GM12878 (cell line): Measurements from ENCODE around the gene KDM6A. TPM values are rescaled to one million over a fixed set of nuclear protein-coding genes. Genes with fewer than 3 reads are reported as not detected.

Experiments
- ATAC-seq: fragments of 200-7000 bp; cut with Tn5 transposase; 3 replicates; pipeline ENCODE4 v1.9.1; 2020; ENCODE audit warnings: mild to moderate bottlenecking, moderate library complexity
- Bru-seq: library from RNA; stranded (reverse); fragments of 400-500 nt; gene quantifications from one replicate; lab custom pipeline; 2021; lab: Mats Ljungman, UMichigan
- BruChase-seq, 2 experiments: library from RNA; stranded (reverse); fragments of 400-500 nt; gene quantifications; one replicate each; lab custom pipeline; 2021; lab: Mats Ljungman, UMichigan
- BruUV-seq: library from RNA; stranded (reverse); fragments of 400-500 nt; replicated peaks from 2 replicates; lab custom pipeline; 2021; lab: Mats Ljungman, UMichigan
- CTCF ChIA-PET: fragments of 300-600 bp; sonication (Branson Sonifier 250); formaldehyde crosslinking; extraction: SDS; loops from one replicate; lab custom pipeline; 2021; ENCODE audit warnings: inconsistent platforms; lab: Yijun Ruan, JAX
- POLR2A ChIA-PET: fragments of 350-600 bp; formaldehyde crosslinking; extraction: SDS; loops from one replicate; lab custom pipeline; 2021; ENCODE audit warnings: inconsistent platforms; lab: Charles Lee
- RAD21 ChIA-PET: fragments of 300-600 bp; sonication (Branson Sonifier 250); formaldehyde crosslinking; loops from one replicate; lab custom pipeline; 2023; ENCODE audit warnings: antibody characterized with exemption; ENCODE audit not compliant: unreplicated experiment; lab: Charles Lee
- SMC1A ChIA-PET: fragments of 300-600 bp; sonication (Branson Sonifier 250); formaldehyde crosslinking; loops from one replicate; lab custom pipeline; 2023; ENCODE audit not compliant: unreplicated experiment, uncharacterized antibody; lab: Charles Lee
- DNase-seq: peaks from one replicate; pipeline ENCODE4 v3.0.0-alpha.2; 2011; ENCODE audit warnings: low read depth, low spot score
- FAIRE-seq: peaks from 3 replicates; lab custom pipeline; 2011; peaks lifted over from hg19 to GRCh38; lab: Jason Lieb, UNC
- H2AFZ ChIP-seq: 2 replicates; pipeline ENCODE4 v1.6.0; 2011; ENCODE audit warnings: low read depth, low read length, control low read depth; ENCODE audit not compliant: control insufficient read depth
- H3K27ac ChIP-seq: 2 replicates; pipeline ENCODE4 v1.5.1; 2011; ENCODE audit warnings: control low read depth; ENCODE audit not compliant: control insufficient read depth, insufficient read depth
- H3K27me3 ChIP-seq, 2 experiments: replicated peaks in 1 of 2; 2 replicates each; pipeline versions ENCODE4 v1.6.0 to v1.6.1; 2011; ENCODE audit warnings: low read length in 1 of 2; ENCODE audit not compliant: control insufficient read depth in 2 of 2, insufficient read depth in 2 of 2
- H3K36me3 ChIP-seq, 2 experiments: 2 replicates each; pipeline ENCODE4 v1.5.1; 2011; ENCODE audit warnings: low read length in 1 of 2; ENCODE audit not compliant: control insufficient read depth in 2 of 2, insufficient read depth in 2 of 2
- H3K4me1 ChIP-seq: 2 replicates; pipeline ENCODE4 v1.6.1; 2011; ENCODE audit warnings: mild to moderate bottlenecking, low read length, moderate library complexity, mixed read lengths; ENCODE audit not compliant: control insufficient read depth, insufficient read depth
- H3K4me2 ChIP-seq: 2 replicates; pipeline ENCODE4 v1.6.0; 2011; ENCODE audit warnings: control low read depth; ENCODE audit not compliant: control insufficient read depth, insufficient read depth
- H3K4me3 ChIP-seq: fragments of 200-600 bp; sonication (generic); 2 replicates; pipeline ENCODE4 v1.5.1; 2016
- H3K79me2 ChIP-seq: 2 replicates; pipeline ENCODE4 v1.6.0; 2011; ENCODE audit warnings: low read length; ENCODE audit not compliant: control insufficient read depth, insufficient read depth
- H3K9ac ChIP-seq: 2 replicates; pipeline ENCODE4 v1.8.0; 2011; ENCODE audit warnings: low read length, control low read depth, mixed read lengths; ENCODE audit not compliant: control insufficient read depth, insufficient read depth
- H3K9me3 ChIP-seq: replicated peaks from 3 replicates; pipeline ENCODE4 v1.5.1; 2011; ENCODE audit warnings: mild to moderate bottlenecking, low read length; ENCODE audit not compliant: control insufficient read depth, insufficient read depth
- H4K20me1 ChIP-seq: 2 replicates; pipeline ENCODE4 v1.6.0; 2011; ENCODE audit not compliant: control insufficient read depth, insufficient read depth
- FOS ChIP-seq: IDR thresholded peaks from 3 replicates; pipeline ENCODE4 v1.6.1; 2011; ENCODE audit warnings: borderline replicate concordance; ENCODE audit not compliant: insufficient read length; ENCODE audit errors: extremely low read depth
- NR2C1 ChIP-seq: fragments of 450-650 bp; IDR thresholded peaks from 2 replicates; pipeline ENCODE4 v1.6.1; 2017; ENCODE audit warnings: antibody characterized with exemption, mild to moderate bottlenecking, moderate library complexity
- ZNF622 ChIP-seq: fragments of 450-650 bp; IDR thresholded peaks from 2 replicates; pipeline ENCODE4 v1.6.1; 2017; ENCODE audit warnings: mild to moderate bottlenecking, inconsistent platforms
- WGBS: methylation state at CpG from one replicate; pipeline ENCODE4 v1.1.6; 2016; ENCODE audit warnings: low lambda C conversion rate; ENCODE audit not compliant: insufficient replicate concordance, insufficient coverage; ENCODE audit errors: missing lambda C conversion rate; 5-methylcytosine and 5-hydroxymethylcytosine counted together
- in situ Hi-C: fragments of 300-500 bp; cut with MboI; formaldehyde crosslinking; loops from 9 replicates; pipeline ENCODE4 v1.14.3; 2018; ENCODE audit warnings: mixed read lengths
- intact Hi-C: fragments of 100-400 bp; cut with micrococcal nuclease; formaldehyde crosslinking; loops from one replicate; pipeline ENCODE4 v1.14.2; 2022; ENCODE audit not compliant: unreplicated experiment
- long read RNA-seq, 2 experiments: library from polyadenylated mRNA; unstranded; transcript quantifications; one replicate each; pipeline ENCODE4 v2.0.0, GENCODE V29; 2019 to 2020
- polyA minus RNA-seq, 3 experiments: library from RNA; depleted of rRNA, polyadenylated mRNA; stranded (reverse); fragments of >200 nt; gene quantifications; 2 replicates each; pipeline ENCODE4 v1.2.3, GENCODE V29; 2011
- polyA plus RNA-seq, 11 experiments: library from polyadenylated mRNA; depleted of rRNA in 4 of 11; unstranded in 6 of 11; stranded (reverse) in 5 of 11; fragments of >200 nt; fragmentation: Nextera tagmentation in 4 of 11; fragmentation: Illumina TruSeq in 1 of 11; extraction: Ambion mirVana in 4 of 11; extraction: Trizol in 1 of 11; gene quantifications; 1 replicate in 1 of 11; 2 replicates in 10 of 11; pipeline versions ENCODE4 v1.2.1 to v1.2.3, GENCODE V29; 2011 to 2016; ENCODE audit warnings: inconsistent platforms in 2 of 11, missing spikeins in 2 of 11, low read depth in 1 of 11
- total RNA-seq, 4 experiments: library from RNA; depleted of rRNA in 3 of 4; stranded (reverse); fragments of >200 nt in 3 of 4; fragmentation: Illumina TruSeq in 1 of 4; extraction: Trizol in 1 of 4; gene quantifications; 2 replicates each; pipeline versions ENCODE4 v1.2.1 to v1.2.3, GENCODE V29; 2013 to 2021
- TF ChIP-seq, protein P1 (sequence below): IDR thresholded peaks from 2 replicates; pipeline ENCODE4 v1.6.1; 2011; ENCODE audit warnings: borderline replicate concordance, low read depth, mild to moderate bottlenecking, moderate library complexity, mixed read lengths, low read length; ENCODE audit not compliant: insufficient read depth; ENCODE audit errors: extremely low read length
- TF ChIP-seq, protein P2 (sequence below): IDR thresholded peaks from 2 replicates; pipeline ENCODE4 v1.6.1; 2011; ENCODE audit warnings: mild to moderate bottlenecking, low read depth, low read length, moderate library complexity; ENCODE audit not compliant: insufficient replicate concordance
- TF ChIP-seq, protein P3 (sequence below): fragments of 450-650 bp; IDR thresholded peaks from 2 replicates; pipeline ENCODE4 v1.6.1; 2017; ENCODE audit warnings: mild to moderate bottlenecking, moderate library complexity
- TF ChIP-seq, protein P4 (sequence below): fragments of 450-650 bp; IDR thresholded peaks from 2 replicates; pipeline ENCODE4 v1.6.1; 2016; ENCODE audit warnings: mild to moderate bottlenecking

KDM6A gene
- 165 and 171 TPM in 2 replicates for total RNA-seq (2013; cell fraction: nucleolus; rRNA removed)
- total RNA-seq (2014; rRNA removed) (22.1 and 22.8 TPM in 2 replicates), total RNA-seq (2014; rRNA removed; fragmentation: Illumina TruSeq; extraction: Trizol) (27.1 and 29.0 TPM in 2 replicates), total RNA-seq (2021) (21.0 and 26.8 TPM in 2 replicates), polyA plus RNA-seq (2011; rRNA removed) (28.5 and 34.9 TPM in 2 replicates), polyA plus RNA-seq (2014; fragmentation: Illumina TruSeq; extraction: Trizol) (22.8 and 26.2 TPM in 2 replicates), polyA plus RNA-seq (2014; fragmentation: Nextera tagmentation; extraction: Ambion mirVana) (1 to 10 TPM; 7.9 to 8.9 TPM), polyA plus RNA-seq (2014; rRNA removed) (13.2 and 18.0 TPM in 2 replicates), polyA plus RNA-seq (2016; fragmentation: Nextera tagmentation; extraction: Ambion mirVana) (10 to 100 TPM; 13.3 to 14.2 TPM), polyA minus RNA-seq (2011; rRNA and poly(A)+ RNA removed) (77.5 and 90.0 TPM in 2 replicates), Bru-seq, nascent RNA (percentile 93 among the genes with signal in this experiment), BruChase-seq, experiment 1, labeled RNA remaining after a 6-hour chase (percentile 85 among the genes with signal in this experiment), BruChase-seq, experiment 2, labeled RNA remaining after a 2-hour chase (percentile 88 among the genes with signal in this experiment)
- polyA plus RNA-seq (2011; ENCODE audit: low read depth) = 12.8 TPM
- polyA plus RNA-seq (2011; cell fraction: cytosol; rRNA removed) = 20.3 and 22.7 TPM in 2 replicates
- 32.6 and 43.8 TPM in 2 replicates for polyA plus RNA-seq (2011; cell fraction: nucleus; rRNA removed)
- polyA plus RNA-seq (2012) = 17.5 and 17.7 TPM in 2 replicates
- 15.4 and 22.4 TPM in 2 replicates for polyA minus RNA-seq (2011; cell fraction: cytosol; rRNA and poly(A)+ RNA removed)
- 53.2 and 73.2 TPM in 2 replicates for polyA minus RNA-seq (2011; cell fraction: nucleus; rRNA and poly(A)+ RNA removed)
- long read RNA-seq, experiment 1, partial matches to known transcripts = 1 of 1 reads
- long read RNA-seq, experiment 1, other reads (novel, unspliced or antisense) = 0 of 1 reads
- long read RNA-seq, experiment 2, partial matches to known transcripts = 17 of 26 reads
- long read RNA-seq, experiment 2, other reads (novel, unspliced or antisense) = 9 of 26 reads

DNA sequence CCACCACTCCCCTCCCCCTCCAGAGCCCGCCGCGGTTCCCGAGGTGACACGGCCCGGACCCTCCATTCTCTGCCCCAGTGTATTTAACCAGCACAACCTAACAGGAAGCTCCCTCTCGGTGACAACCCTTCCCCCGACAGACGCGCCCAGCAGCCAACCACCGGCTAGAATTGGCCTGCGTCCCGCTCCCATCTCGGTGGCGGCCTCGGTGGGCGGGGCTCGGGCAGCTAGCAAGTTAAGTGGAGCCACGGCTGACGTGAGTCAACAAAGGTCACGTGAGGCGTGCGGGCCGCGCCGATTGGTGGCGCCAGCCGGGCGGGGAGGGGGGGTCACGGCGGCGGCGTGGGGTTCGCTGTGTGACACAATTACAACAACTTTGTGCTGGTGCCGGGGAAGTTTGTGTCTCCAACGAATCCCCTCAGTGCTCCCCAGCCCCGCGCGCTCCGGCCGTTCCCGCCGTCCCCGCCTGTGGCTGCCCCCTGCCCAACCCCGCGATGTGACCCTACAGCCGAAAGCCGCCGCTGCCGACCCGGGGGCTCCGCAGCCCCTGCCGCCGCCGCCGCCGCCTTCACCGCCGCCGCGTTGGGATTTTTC lies at the start of gene KDM6A:
TSS of gene KDM6A (plus strand) at position 368 of the 594 bp plus-strand sequence. CDS start 364 bp downstream, outside the sequence.
- ChIA-PET RAD21 (interaction anchor here (0.6 to 6.1 kb wide), 14 partner anchors 24 to 1916 kb away, joined by 3 to 50 read pairs (median 4); no protein-coding TSS in a partner anchor), CTCF (interaction anchor here (1.0 kb wide), 1 partner anchor 198 kb away, joined by 8 read pairs; no protein-coding TSS in a partner anchor), POLR2A (interaction anchor here (0.6 to 1.3 kb wide), 10 partner anchors 9 to 202 kb away, joined by 3 to 10 read pairs (median 4); no protein-coding TSS in a partner anchor), SMC1A (interaction anchor here (1.0 to 2.2 kb wide), 4 partner anchors 27 to 124 kb away, joined by 3 to 8 read pairs (median 6); no protein-coding TSS in a partner anchor)
- peak within 1 kb of the TSS; percentile 32 for H3K4me2 ChIP-seq
- peak within 1 kb of the TSS; percentile 91 for H3K4me3 ChIP-seq
- H3K36me3 ChIP-seq = no peaks in the 10 kb centered on the region; a peak in 1 of 4 replicates
- no TSS peak for BruUV-seq
- no peaks in the 10 kb centered on the region for H3K27me3 ChIP-seq
- FAIRE-seq = peak; percentile 90
- DNase-seq = peak; percentile 94
- H3K9me3 ChIP-seq = no peaks in the 10 kb centered on the region; the same call in 2 of the 3 replicates
- intact Hi-C loops = loop anchor here (2.0 kb wide), 1 partner anchor 198 kb away; no protein-coding TSS in a partner anchor
- peaks cover 63% of the 10 kb centered on the region for H3K79me2 ChIP-seq
- no peaks in the 10 kb centered on the region for H4K20me1 ChIP-seq
- in situ Hi-C loops = no loop called here
- peak within 1 kb of the TSS; percentile 79 for H2AFZ ChIP-seq
- under 1% methylated on average over 53 of the region's 61 CpGs for WGBS
- H3K27ac ChIP-seq = peak within 1 kb of the TSS; percentile 90
- no peaks in the 10 kb centered on the region for H3K4me1 ChIP-seq
- H3K9ac ChIP-seq = peak within 1 kb of the TSS; percentile 91
- peak; percentile 91 for ATAC-seq
- TF ChIP-seq ZNF622 (peak; percentile 84), FOS (no peak), NR2C1 (0 out of 2 replicates have a peak, but pooled peaks have one; percentile 5)
- TF ChIP-seq, protein P1, sequence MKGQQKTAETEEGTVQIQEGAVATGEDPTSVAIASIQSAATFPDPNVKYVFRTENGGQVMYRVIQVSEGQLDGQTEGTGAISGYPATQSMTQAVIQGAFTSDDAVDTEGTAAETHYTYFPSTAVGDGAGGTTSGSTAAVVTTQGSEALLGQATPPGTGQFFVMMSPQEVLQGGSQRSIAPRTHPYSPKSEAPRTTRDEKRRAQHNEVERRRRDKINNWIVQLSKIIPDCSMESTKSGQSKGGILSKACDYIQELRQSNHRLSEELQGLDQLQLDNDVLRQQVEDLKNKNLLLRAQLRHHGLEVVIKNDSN = peak; percentile 98
- TF ChIP-seq, protein P2, sequence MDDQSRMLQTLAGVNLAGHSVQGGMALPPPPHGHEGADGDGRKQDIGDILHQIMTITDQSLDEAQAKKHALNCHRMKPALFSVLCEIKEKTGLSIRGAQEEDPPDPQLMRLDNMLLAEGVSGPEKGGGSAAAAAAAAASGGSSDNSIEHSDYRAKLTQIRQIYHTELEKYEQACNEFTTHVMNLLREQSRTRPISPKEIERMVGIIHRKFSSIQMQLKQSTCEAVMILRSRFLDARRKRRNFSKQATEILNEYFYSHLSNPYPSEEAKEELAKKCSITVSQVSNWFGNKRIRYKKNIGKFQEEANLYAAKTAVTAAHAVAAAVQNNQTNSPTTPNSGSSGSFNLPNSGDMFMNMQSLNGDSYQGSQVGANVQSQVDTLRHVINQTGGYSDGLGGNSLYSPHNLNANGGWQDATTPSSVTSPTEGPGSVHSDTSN = peak; percentile 98
- TF ChIP-seq, protein P3, sequence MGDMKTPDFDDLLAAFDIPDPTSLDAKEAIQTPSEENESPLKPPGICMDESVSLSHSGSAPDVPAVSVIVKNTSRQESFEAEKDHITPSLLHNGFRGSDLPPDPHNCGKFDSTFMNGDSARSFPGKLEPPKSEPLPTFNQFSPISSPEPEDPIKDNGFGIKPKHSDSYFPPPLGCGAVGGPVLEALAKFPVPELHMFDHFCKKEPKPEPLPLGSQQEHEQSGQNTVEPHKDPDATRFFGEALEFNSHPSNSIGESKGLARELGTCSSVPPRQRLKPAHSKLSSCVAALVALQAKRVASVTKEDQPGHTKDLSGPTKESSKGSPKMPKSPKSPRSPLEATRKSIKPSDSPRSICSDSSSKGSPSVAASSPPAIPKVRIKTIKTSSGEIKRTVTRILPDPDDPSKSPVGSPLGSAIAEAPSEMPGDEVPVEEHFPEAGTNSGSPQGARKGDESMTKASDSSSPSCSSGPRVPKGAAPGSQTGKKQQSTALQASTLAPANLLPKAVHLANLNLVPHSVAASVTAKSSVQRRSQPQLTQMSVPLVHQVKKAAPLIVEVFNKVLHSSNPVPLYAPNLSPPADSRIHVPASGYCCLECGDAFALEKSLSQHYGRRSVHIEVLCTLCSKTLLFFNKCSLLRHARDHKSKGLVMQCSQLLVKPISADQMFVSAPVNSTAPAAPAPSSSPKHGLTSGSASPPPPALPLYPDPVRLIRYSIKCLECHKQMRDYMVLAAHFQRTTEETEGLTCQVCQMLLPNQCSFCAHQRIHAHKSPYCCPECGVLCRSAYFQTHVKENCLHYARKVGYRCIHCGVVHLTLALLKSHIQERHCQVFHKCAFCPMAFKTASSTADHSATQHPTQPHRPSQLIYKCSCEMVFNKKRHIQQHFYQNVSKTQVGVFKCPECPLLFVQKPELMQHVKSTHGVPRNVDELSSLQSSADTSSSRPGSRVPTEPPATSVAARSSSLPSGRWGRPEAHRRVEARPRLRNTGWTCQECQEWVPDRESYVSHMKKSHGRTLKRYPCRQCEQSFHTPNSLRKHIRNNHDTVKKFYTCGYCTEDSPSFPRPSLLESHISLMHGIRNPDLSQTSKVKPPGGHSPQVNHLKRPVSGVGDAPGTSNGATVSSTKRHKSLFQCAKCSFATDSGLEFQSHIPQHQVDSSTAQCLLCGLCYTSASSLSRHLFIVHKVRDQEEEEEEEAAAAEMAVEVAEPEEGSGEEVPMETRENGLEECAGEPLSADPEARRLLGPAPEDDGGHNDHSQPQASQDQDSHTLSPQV = no peak
- TF ChIP-seq, protein P4, sequence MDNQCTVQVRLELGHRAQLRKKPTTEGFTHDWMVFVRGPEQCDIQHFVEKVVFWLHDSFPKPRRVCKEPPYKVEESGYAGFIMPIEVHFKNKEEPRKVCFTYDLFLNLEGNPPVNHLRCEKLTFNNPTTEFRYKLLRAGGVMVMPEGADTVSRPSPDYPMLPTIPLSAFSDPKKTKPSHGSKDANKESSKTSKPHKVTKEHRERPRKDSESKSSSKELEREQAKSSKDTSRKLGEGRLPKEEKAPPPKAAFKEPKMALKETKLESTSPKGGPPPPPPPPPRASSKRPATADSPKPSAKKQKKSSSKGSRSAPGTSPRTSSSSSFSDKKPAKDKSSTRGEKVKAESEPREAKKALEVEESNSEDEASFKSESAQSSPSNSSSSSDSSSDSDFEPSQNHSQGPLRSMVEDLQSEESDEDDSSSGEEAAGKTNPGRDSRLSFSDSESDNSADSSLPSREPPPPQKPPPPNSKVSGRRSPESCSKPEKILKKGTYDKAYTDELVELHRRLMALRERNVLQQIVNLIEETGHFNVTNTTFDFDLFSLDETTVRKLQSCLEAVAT = no peak
